OCI-LY7 (cell line): ENCODE results near the gene OPCML. TPM values are rescaled to one million over a fixed set of nuclear protein-coding genes. Genes with fewer than 3 reads are reported as not detected.

Experiments
- BruUV-seq: library from RNA; stranded (reverse); fragments of 400-500 nt; replicated peaks from 2 replicates; lab custom pipeline; 2021; lab: Mats Ljungman, UMichigan
- CTCF ChIA-PET: fragments of 300-600 bp; sonication (Branson Sonifier 250); formaldehyde crosslinking; loops from one replicate; lab custom pipeline; 2022; ENCODE audit warnings: antibody characterized with exemption; ENCODE audit not compliant: unreplicated experiment; lab: Charles Lee
- POLR2A ChIA-PET: fragments of 300-600 bp; sonication (Branson Sonifier 250); formaldehyde crosslinking; loops from one replicate; lab custom pipeline; 2022; ENCODE audit warnings: antibody characterized with exemption; lab: Charles Lee
- DNase-seq: peaks from one replicate; pipeline ENCODE4 v3.0.0-alpha.2; 2015; ENCODE audit warnings: low spot score
- H2AFZ ChIP-seq: fragments of 200-600 bp; sonication (generic), shearing (Covaris generic); 2 replicates; pipeline ENCODE4 v1.6.1; 2014; ENCODE audit warnings: mild to moderate bottlenecking, antibody characterized with exemption, low read length, moderate library complexity
- H3K27ac ChIP-seq: fragments of 200-600 bp; sonication (generic); 2 replicates; pipeline ENCODE4 v1.5.1; 2014; ENCODE audit warnings: mixed run types, low read depth, mild to moderate bottlenecking, moderate library complexity, low read length, inconsistent platforms; ENCODE audit not compliant: poor library complexity, severe bottlenecking
- H3K36me3 ChIP-seq: fragments of 200-600 bp; sonication (generic); 2 replicates; pipeline ENCODE4 v1.6.1; 2014; ENCODE audit warnings: mild to moderate bottlenecking, antibody characterized with exemption, low read length, moderate library complexity, mixed read lengths; ENCODE audit not compliant: insufficient read depth
- H3K4me1 ChIP-seq: fragments of 200-600 bp; sonication (generic); 2 replicates; pipeline ENCODE4 v1.5.1; 2014; ENCODE audit warnings: mild to moderate bottlenecking, low read length; ENCODE audit not compliant: insufficient read depth, poor library complexity, severe bottlenecking
- H3K4me2 ChIP-seq: fragments of 200-600 bp; sonication (generic); 2 replicates; pipeline ENCODE4 v1.6.1; 2014; ENCODE audit warnings: mild to moderate bottlenecking, low read length
- H3K4me3 ChIP-seq: fragments of 200-600 bp; sonication (generic); 2 replicates; pipeline ENCODE4 v1.5.1; 2014; ENCODE audit warnings: mild to moderate bottlenecking, low read depth, low read length; ENCODE audit not compliant: poor library complexity, severe bottlenecking
- H3K79me2 ChIP-seq: fragments of 200-600 bp; sonication (generic); 2 replicates; pipeline ENCODE4 v1.6.1; 2016; ENCODE audit warnings: low read depth, mild to moderate bottlenecking, low read length, moderate library complexity, mixed read lengths; ENCODE audit not compliant: insufficient read depth
- H3K9me2 ChIP-seq: fragments of 200-600 bp; sonication (generic); 2 replicates; pipeline ENCODE4 v1.6.1; 2016; ENCODE audit warnings: mild to moderate bottlenecking, low read length, mixed read lengths; ENCODE audit not compliant: insufficient read depth
- H3K9me3 ChIP-seq: fragments of 200-600 bp; sonication (generic); 2 replicates; pipeline ENCODE4 v1.6.1; 2014; ENCODE audit warnings: mild to moderate bottlenecking, mixed run types, low read length, mixed read lengths
- H4K20me1 ChIP-seq: fragments of 200-600 bp; sonication (generic); 2 replicates; pipeline ENCODE4 v1.6.1; 2014; ENCODE audit warnings: mild to moderate bottlenecking, antibody characterized with exemption, low read length, moderate library complexity, mixed read lengths; ENCODE audit not compliant: insufficient read depth
- EZH2phosphoT487 ChIP-seq: fragments of 200-600 bp; sonication (generic); IDR thresholded peaks from 2 replicates; pipeline ENCODE4 v1.6.1; 2018; ENCODE audit warnings: low read depth, borderline replicate concordance, mild to moderate bottlenecking, mixed run types, antibody characterized with exemption, low read length, moderate library complexity, mixed read lengths
- intact Hi-C: fragments of 100-400 bp; cut with micrococcal nuclease; formaldehyde crosslinking; loops from one replicate; pipeline ENCODE4 v1.10.0; 2022; ENCODE audit not compliant: unreplicated experiment
- total RNA-seq, 2 experiments: library from RNA; depleted of rRNA in 1 of 2; stranded (reverse); fragments of >200 nt in 1 of 2; shearing (Covaris generic) in 1 of 2; gene quantifications; 2 replicates each; pipeline ENCODE4 v1.2.3, GENCODE V29; 2014 to 2022
- TF ChIP-seq, protein P1 (sequence below): fragments of 200-600 bp; sonication (generic); conservative IDR thresholded peaks from 2 replicates; pipeline ENCODE4 v1.5.1; 2014; ENCODE audit warnings: mild to moderate bottlenecking, antibody characterized with exemption, low read length, moderate library complexity, mixed read lengths

Gene OPCML
- total RNA-seq, 2 experiments from 2014 or later = not detected

DNA sequence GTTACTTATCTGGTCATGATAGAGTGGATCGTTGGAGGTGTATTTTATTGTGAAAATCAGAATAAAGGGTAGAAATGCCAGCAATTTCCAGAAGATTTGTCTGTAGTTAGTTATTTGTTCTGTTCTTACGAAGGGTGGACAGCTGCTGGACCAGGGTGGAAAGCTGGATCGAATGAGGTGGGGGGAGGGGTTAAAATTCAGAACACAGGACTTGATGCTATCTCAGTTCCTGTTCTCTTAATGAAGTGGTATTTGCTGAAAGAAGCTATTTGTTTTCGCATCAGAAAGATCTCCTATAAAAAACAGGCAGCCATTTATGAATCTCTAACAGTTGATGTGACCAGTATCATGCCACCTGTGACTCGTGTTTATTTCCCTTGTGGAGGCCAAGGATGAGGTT lies 556.2 kb downstream of the OPCML start:
- Histone ChIP-seq H3K4me1 (no peaks in the 10 kb centered on the region), H2AFZ (no peak overlapping the region), H3K4me2 (no peak overlapping the region), H3K4me3 (no peak overlapping the region), H3K27ac (no peak overlapping the region), H4K20me1 (no peaks in the 10 kb centered on the region), H3K79me2 (no peaks in the 10 kb centered on the region), H3K9me2 (no peaks in the 10 kb centered on the region), H3K9me3 (no peaks in the 10 kb centered on the region), H3K36me3 (no peaks in the 10 kb centered on the region)
- BruUV-seq = no TSS peak
- POLR2A ChIA-PET = interaction anchor here (1.2 to 1.4 kb wide), 2 partner anchors 10 to 18 kb away, joined by 4 to 5 read pairs; no protein-coding TSS in a partner anchor
- intact Hi-C loops = no loop called here
- no peak for DNase-seq
- CTCF ChIA-PET = no interaction called here
- TF ChIP-seq EZH2phosphoT487 = no peak

DNA sequence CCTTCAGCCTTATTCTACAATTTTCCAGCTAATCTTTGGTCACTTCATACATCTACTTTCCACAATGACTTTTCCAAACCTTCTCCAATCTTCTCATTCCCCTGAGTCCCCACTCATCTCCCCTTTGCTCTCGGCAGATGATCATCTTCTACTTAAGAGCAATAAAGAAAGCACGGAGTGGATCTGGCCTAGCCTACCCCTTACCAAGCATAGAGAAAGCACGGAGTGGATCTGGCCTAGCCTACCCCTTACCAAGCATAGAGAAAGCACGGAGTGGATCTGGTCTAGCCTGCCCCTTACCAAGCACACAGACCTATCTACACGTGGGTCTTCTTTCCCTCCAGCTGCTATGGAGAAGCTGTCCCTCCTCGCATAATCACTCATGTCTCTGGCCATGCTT lies 558.6 kb downstream of the OPCML start:
- intact Hi-C loops = no loop called here
- H3K79me2 ChIP-seq = no peaks in the 10 kb centered on the region
- DNase-seq = no peak
- H4K20me1 ChIP-seq = no peaks in the 10 kb centered on the region
- no peak overlapping the region for H2AFZ ChIP-seq
- no peak overlapping the region for H3K4me2 ChIP-seq
- no peaks in the 10 kb centered on the region for H3K4me1 ChIP-seq
- no peaks in the 10 kb centered on the region for H3K36me3 ChIP-seq
- no peak overlapping the region for H3K27ac ChIP-seq
- BruUV-seq = no TSS peak
- ChIA-PET CTCF (no interaction called here), POLR2A (interaction anchor here (0.9 kb wide), 1 partner anchor 197 kb away, joined by 4 read pairs; no protein-coding TSS in a partner anchor)
- no peaks in the 10 kb centered on the region for H3K9me3 ChIP-seq
- no peak overlapping the region for H3K4me3 ChIP-seq
- no peak for TF ChIP-seq EZH2phosphoT487
- TF ChIP-seq, protein P1, sequence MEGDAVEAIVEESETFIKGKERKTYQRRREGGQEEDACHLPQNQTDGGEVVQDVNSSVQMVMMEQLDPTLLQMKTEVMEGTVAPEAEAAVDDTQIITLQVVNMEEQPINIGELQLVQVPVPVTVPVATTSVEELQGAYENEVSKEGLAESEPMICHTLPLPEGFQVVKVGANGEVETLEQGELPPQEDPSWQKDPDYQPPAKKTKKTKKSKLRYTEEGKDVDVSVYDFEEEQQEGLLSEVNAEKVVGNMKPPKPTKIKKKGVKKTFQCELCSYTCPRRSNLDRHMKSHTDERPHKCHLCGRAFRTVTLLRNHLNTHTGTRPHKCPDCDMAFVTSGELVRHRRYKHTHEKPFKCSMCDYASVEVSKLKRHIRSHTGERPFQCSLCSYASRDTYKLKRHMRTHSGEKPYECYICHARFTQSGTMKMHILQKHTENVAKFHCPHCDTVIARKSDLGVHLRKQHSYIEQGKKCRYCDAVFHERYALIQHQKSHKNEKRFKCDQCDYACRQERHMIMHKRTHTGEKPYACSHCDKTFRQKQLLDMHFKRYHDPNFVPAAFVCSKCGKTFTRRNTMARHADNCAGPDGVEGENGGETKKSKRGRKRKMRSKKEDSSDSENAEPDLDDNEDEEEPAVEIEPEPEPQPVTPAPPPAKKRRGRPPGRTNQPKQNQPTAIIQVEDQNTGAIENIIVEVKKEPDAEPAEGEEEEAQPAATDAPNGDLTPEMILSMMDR = no peak
- no peaks in the 10 kb centered on the region for H3K9me2 ChIP-seq

DNA sequence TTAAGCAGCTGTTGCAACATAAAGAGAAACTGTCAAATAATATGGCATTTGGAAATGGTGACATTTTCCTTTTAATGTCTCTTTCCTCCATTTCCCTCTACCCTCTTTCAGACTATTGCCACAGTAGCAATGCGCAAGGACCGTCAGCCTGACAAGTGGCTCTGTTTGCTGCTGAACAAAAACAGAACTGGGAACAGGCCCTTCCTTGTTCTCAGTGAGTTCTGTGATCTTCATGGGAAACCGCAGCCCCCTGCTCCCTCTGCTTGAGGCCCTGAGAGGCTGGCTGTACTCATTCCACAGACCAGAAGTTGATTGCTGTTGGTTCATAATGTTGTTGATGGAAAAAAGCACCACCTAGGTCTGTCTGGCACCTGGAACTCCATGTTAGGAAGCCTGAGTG lies 559.7 kb downstream of the OPCML start:
- no peaks in the 10 kb centered on the region for H4K20me1 ChIP-seq
- CTCF ChIA-PET = no interaction called here

More for the DNA sequence above, 559.7 kb downstream of the OPCML start:
- no TSS peak for BruUV-seq
- no peak overlapping the region for H3K27ac ChIP-seq
- intact Hi-C loops = no loop called here
- H3K9me3 ChIP-seq = no peaks in the 10 kb centered on the region
- no peak for TF ChIP-seq EZH2phosphoT487
- TF ChIP-seq, protein P1 = no peak
- no peaks in the 10 kb centered on the region for H3K9me2 ChIP-seq
- no peaks in the 10 kb centered on the region for H3K79me2 ChIP-seq
- no peaks in the 10 kb centered on the region for H3K36me3 ChIP-seq
- DNase-seq = no peak
- H3K4me3 ChIP-seq = no peak overlapping the region
- no peak overlapping the region for H2AFZ ChIP-seq
- no peaks in the 10 kb centered on the region for H3K4me1 ChIP-seq
- no peak overlapping the region for H3K4me2 ChIP-seq
- POLR2A ChIA-PET = no interaction called here
